ENCODE results near the gene MARF1. TPM values are rescaled to one million over a fixed set of nuclear protein-coding genes. Genes with fewer than 3 reads are reported as not detected.
"Not testable (repeated sequence)": the region's sequence is repeated elsewhere in the genome, so short reads cannot be mapped to it uniquely, and the experiment has no call there.

The MARF1 gene
- total RNA-seq, 1 donor from 2014 or later, result 32.4 TPM

GRCh38 chr16:15597822-15598647 is 44.9 kb downstream of the MARF1 start:
- no peak for ATAC-seq

GRCh38 chr16:15597135-15597534 is 45.8 kb downstream of the MARF1 start:
- no peak for ATAC-seq

GRCh38 chr16:15594711-15595320 is 48.1 kb downstream of the MARF1 start:
- no peak for ATAC-seq

GRCh38 chr16:15593235-15593634 is 49.7 kb downstream of the MARF1 start:
- ATAC-seq, result no peak

- peak; percentile 62 for ATAC-seq
Measured at GRCh38 chr16:15592324-15592723, 50.6 kb downstream of the MARF1 start.

- no peak for ATAC-seq
Measured at GRCh38 chr16:15587152-15587825, 55.7 kb downstream of the MARF1 start.

- ATAC-seq, result no peak
Measured at GRCh38 chr16:15586716-15587115, 56.2 kb downstream of the MARF1 start.

GRCh38 chr16:15585956-15586355 is 57.0 kb downstream of the MARF1 start:
- no peak for ATAC-seq

- no peak for ATAC-seq
Measured at GRCh38 chr16:15583526-15583925, 59.4 kb downstream of the MARF1 start.

GRCh38 chr16:15581127-15581815 is 61.7 kb downstream of the MARF1 start:
- ATAC-seq, result no peak

- no peak for ATAC-seq
Measured at GRCh38 chr16:15578824-15579223, 64.1 kb downstream of the MARF1 start.

GRCh38 chr16:15576960-15577958 is 65.7 kb downstream of the MARF1 start:
- ATAC-seq, result peak; percentile 89

- ATAC-seq, result no peak
Measured at GRCh38 chr16:15575293-15576049, 67.5 kb downstream of the MARF1 start.

GRCh38 chr16:15574614-15574948 is 68.4 kb downstream of the MARF1 start:
- ATAC-seq, result no peak

GRCh38 chr16:15573896-15574613 is 68.9 kb downstream of the MARF1 start:
- not testable (repeated sequence) for ATAC-seq

GRCh38 chr16:15573274-15573895 is 69.6 kb downstream of the MARF1 start:
- ATAC-seq, result no peak

GRCh38 chr16:15572329-15573001 is 70.5 kb downstream of the MARF1 start:
- ATAC-seq, result no peak

GRCh38 chr16:15571557-15571956 is 71.4 kb downstream of the MARF1 start:
- ATAC-seq, result no peak

- ATAC-seq, result not testable (repeated sequence)
Measured at GRCh38 chr16:15570666-15571065, 72.3 kb downstream of the MARF1 start.
